ENCODE data around the gene MCC. TPM values are rescaled to one million over a fixed set of nuclear protein-coding genes. Genes with fewer than 3 reads are reported as not detected.

Gene MCC
- total RNA-seq, 4 donors from 2014 or later, result 17.0 to 24.8 (median 21.0) TPM

DNA sequence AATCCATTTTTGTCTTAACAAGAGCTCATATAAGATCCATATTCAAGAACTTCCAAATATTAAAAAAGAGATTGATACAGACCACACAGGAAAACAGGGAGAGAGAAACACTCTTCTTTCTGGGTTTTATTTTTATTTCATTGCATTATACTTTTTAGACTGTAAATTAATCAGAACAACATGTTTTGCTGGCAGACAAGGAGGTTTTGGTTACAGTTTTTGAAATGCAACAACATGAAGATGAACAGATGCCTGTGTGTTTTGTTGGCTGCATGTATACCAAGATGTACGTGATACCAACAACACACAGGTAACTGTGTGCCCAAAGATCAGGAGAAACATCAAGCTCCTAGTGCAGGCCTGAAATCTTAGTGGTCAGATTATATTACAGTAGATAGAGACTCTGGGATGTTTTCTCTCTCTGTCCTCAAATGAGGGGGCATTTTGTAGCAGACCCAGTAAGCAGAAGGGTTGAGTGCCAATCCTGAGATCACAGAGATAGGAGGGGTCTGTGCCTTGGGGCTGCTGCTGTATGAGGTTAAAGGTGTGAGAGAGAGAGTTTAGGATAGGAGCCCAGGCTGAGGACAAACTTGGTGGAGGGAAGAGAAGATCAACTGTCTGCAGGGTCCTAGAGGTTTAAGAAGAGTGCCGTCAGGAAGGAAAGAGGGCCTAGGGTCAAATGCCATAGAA is 359.5 kb downstream of the MCC start:
- H3K4me3 ChIP-seq, result no peak overlapping the region
- no peaks in the 10 kb centered on the region for H3K36me3 ChIP-seq
- intact Hi-C loops (cut with DNase I), result no loop called here
- no peaks in the 10 kb centered on the region for H3K27me3 ChIP-seq
- 74% methylated on average over 2 of the region's 2 CpGs for WGBS
- TF ChIP-seq, protein P1, sequence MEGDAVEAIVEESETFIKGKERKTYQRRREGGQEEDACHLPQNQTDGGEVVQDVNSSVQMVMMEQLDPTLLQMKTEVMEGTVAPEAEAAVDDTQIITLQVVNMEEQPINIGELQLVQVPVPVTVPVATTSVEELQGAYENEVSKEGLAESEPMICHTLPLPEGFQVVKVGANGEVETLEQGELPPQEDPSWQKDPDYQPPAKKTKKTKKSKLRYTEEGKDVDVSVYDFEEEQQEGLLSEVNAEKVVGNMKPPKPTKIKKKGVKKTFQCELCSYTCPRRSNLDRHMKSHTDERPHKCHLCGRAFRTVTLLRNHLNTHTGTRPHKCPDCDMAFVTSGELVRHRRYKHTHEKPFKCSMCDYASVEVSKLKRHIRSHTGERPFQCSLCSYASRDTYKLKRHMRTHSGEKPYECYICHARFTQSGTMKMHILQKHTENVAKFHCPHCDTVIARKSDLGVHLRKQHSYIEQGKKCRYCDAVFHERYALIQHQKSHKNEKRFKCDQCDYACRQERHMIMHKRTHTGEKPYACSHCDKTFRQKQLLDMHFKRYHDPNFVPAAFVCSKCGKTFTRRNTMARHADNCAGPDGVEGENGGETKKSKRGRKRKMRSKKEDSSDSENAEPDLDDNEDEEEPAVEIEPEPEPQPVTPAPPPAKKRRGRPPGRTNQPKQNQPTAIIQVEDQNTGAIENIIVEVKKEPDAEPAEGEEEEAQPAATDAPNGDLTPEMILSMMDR (IDR thresholded peaks at IDR 0.05), result no peak
- TF ChIP-seq POLR2AphosphoS5 (IDR thresholded peaks at IDR 0.05) (no peak), EP300 (IDR thresholded peaks at IDR 0.05) (no peak), POLR2A (IDR thresholded peaks at IDR 0.05; ENCODE audit: low read depth) (no peak)
- H3K27ac ChIP-seq (replicated peaks in 1 of 4), result no peak overlapping the region
- no peaks in the 10 kb centered on the region for H3K9me3 ChIP-seq
- H3K4me1 ChIP-seq, result peaks cover 0 to 16% (median 11%) of the 10 kb centered on the region in 4 donors
- no peak for DNase-seq (ENCODE audit: extremely low spot score)

DNA sequence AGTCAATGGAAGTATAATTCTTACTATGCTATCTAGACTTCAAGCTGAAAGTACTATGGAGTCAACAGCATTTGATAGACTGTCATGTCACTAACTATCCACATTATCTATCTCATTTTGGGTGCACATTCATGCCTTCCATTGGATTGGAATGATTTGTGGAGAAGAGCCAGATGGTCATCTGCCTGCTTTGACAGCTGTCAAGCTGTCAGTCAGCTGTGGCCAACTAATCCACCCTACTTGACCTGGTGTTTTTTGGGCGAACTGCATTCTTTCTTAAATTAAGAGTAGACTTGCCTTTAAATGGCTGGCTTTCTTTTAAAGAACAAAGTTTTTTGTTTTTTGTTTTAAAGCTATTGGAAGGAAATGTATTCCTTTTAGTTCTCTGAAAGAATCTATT is 360.2 kb downstream of the MCC start:
- TF ChIP-seq, protein P1 (IDR thresholded peaks at IDR 0.05), result no peak
- TF ChIP-seq POLR2AphosphoS5 (IDR thresholded peaks at IDR 0.05), result no peak
- no peak for TF ChIP-seq POLR2A (IDR thresholded peaks at IDR 0.05; ENCODE audit: low read depth)
- no peak for TF ChIP-seq EP300 (IDR thresholded peaks at IDR 0.05)
- no peaks in the 10 kb centered on the region for H3K36me3 ChIP-seq
- H3K9me3 ChIP-seq, result no peaks in the 10 kb centered on the region
- WGBS, result 100% methylated on average over 1 of the region's 1 CpG
- H3K4me1 ChIP-seq, result peaks cover 0 to 21% (median 14%) of the 10 kb centered on the region in 4 donors
- H3K4me3 ChIP-seq, result no peak overlapping the region
- intact Hi-C loops (cut with DNase I), result no loop called here
- no peak overlapping the region for H3K27ac ChIP-seq (replicated peaks in 1 of 4)
- H3K27me3 ChIP-seq, result no peaks in the 10 kb centered on the region
- no peak for DNase-seq (ENCODE audit: extremely low spot score)

DNA sequence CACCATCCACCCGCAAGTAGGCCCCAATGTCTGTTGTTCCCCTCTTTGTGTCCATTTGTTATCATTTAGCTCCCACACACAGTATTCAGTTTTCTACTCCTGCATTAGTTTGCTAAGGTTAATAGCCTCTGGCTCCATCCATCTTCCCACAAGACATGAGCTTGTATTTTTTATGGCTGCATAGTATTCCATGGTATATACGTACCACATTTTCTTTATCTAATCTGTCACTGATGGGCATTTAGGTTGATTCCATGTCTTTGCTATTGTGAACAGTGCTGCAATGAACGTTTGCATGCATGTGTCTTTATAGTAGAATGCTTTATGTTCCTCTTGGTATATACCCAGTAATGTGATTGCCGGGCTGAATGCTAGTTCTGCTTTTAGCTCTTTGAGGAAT is 361.2 kb downstream of the MCC start:
- no peaks in the 10 kb centered on the region for H3K9me3 ChIP-seq
- no peak overlapping the region for H3K27ac ChIP-seq (replicated peaks in 1 of 4)
- peaks cover 0 to 21% (median 14%) of the 10 kb centered on the region in 4 donors for H3K4me1 ChIP-seq
- H3K36me3 ChIP-seq, result no peaks in the 10 kb centered on the region
- intact Hi-C loops (cut with DNase I), result no loop called here
- 68% methylated on average over 4 of the region's 4 CpGs for WGBS
- no peak overlapping the region for H3K4me3 ChIP-seq
- no peak for TF ChIP-seq POLR2AphosphoS5 (IDR thresholded peaks at IDR 0.05)
- no peak for TF ChIP-seq POLR2A (IDR thresholded peaks at IDR 0.05; ENCODE audit: low read depth)
- no peaks in the 10 kb centered on the region for H3K27me3 ChIP-seq
- no peak for DNase-seq (ENCODE audit: extremely low spot score)

DNA sequence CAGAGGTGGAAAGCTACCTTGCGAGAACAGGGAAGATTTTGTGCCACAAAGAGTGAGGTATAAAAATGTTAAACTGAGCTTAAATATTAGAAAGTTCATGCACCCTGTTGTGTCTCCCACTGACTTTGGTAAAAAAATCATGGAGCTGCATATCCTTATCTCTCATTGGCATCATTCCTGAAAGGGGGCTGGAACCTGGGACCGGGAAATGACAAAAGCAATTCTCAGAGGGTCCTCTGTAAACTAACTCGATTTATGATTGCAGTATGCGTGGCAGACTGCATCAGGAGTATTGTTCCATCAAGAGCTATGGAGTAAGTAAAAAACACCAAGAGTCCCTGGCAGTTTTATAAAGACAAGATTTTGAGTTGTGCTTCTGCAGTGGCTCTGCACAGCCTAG is 362.9 kb downstream of the MCC start:
- no peak for DNase-seq (ENCODE audit: extremely low spot score)
- H3K36me3 ChIP-seq, result no peaks in the 10 kb centered on the region
- TF ChIP-seq POLR2AphosphoS5 (IDR thresholded peaks at IDR 0.05), result no peak
- no peak for TF ChIP-seq EP300 (IDR thresholded peaks at IDR 0.05)
- no peak for TF ChIP-seq POLR2A (IDR thresholded peaks at IDR 0.05; ENCODE audit: low read depth)
- TF ChIP-seq, protein P1 (IDR thresholded peaks at IDR 0.05), result no peak
- H3K27me3 ChIP-seq, result no peaks in the 10 kb centered on the region
- no peak overlapping the region for H3K27ac ChIP-seq (replicated peaks in 1 of 4)
- intact Hi-C loops (cut with DNase I), result no loop called here
- no peaks in the 10 kb centered on the region for H3K9me3 ChIP-seq
- 69% methylated on average over 4 of the region's 4 CpGs for WGBS
- H3K4me3 ChIP-seq, result no peak overlapping the region
- peaks cover 0 to 21% (median 15%) of the 10 kb centered on the region in 4 donors for H3K4me1 ChIP-seq

DNA sequence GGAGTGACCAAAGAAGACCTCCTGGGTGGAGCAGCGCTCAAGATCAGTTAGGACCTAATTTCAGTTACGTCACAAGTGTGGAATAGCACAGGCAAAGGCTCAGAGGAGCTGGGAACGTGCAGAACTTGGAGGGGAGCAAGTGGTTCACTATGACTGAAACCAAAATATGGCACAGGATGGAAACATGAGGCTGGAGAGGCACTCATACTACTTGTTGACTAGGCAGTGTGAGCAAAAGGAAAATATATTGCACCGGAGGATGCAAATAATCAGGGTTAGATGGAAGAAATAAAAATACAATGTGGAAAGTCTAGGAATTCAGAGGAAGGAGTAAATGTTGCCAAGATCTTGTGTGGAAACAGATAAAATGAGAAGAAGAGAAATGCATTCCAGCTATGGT is 363.3 kb downstream of the MCC start:
- Histone ChIP-seq H3K27me3 (no peaks in the 10 kb centered on the region), H3K9me3 (no peaks in the 10 kb centered on the region), H3K4me1 (peaks cover 0 to 21% (median 16%) of the 10 kb centered on the region in 4 donors), H3K4me3 (no peak overlapping the region), H3K36me3 (no peaks in the 10 kb centered on the region), H3K27ac (replicated peaks in 1 of 4) (no peak overlapping the region)
- intact Hi-C loops (cut with DNase I), result no loop called here
- 96% methylated on average over 4 of the region's 4 CpGs for WGBS
- no peak for DNase-seq (ENCODE audit: extremely low spot score)
- no peak for TF ChIP-seq POLR2AphosphoS5 (IDR thresholded peaks at IDR 0.05)
- TF ChIP-seq EP300 (IDR thresholded peaks at IDR 0.05), result no peak
- no peak for TF ChIP-seq POLR2A (IDR thresholded peaks at IDR 0.05; ENCODE audit: low read depth)
- TF ChIP-seq, protein P1 (IDR thresholded peaks at IDR 0.05), result no peak
